Measurements from ENCODE around the gene DNASE1L3.
"Not testable (repeated sequence)": the region's sequence is repeated elsewhere in the genome, so short reads cannot be mapped to it uniquely, and the experiment has no call there.

Gene DNASE1L3

DNA sequence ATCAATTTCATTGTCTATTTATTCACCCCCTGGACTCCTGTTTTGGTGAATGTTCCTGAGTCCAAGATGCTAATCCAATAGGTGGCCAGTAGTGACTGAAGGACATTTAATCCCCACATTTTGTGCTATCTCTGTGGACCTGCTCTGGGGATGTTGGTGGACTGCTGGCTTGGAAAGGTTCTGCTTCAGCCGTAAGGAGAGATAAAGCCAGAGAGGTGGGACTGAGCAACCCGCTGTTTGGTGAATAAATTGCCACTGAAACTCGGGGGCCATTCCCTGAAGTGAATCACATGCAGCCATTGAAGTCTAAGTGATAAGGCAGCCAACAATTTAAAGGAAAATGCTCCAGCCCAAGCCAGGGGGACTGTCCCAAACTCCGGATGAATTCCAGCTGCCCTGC, 25.2 kb upstream of the DNASE1L3 start:
- H3K4me3 ChIP-seq (ENCODE audit: control insufficient read depth, low read depth, low read length), result no peak overlapping the region
- DNase-seq (ENCODE audit: low read depth), result no peak
- TF ChIP-seq, protein P1, sequence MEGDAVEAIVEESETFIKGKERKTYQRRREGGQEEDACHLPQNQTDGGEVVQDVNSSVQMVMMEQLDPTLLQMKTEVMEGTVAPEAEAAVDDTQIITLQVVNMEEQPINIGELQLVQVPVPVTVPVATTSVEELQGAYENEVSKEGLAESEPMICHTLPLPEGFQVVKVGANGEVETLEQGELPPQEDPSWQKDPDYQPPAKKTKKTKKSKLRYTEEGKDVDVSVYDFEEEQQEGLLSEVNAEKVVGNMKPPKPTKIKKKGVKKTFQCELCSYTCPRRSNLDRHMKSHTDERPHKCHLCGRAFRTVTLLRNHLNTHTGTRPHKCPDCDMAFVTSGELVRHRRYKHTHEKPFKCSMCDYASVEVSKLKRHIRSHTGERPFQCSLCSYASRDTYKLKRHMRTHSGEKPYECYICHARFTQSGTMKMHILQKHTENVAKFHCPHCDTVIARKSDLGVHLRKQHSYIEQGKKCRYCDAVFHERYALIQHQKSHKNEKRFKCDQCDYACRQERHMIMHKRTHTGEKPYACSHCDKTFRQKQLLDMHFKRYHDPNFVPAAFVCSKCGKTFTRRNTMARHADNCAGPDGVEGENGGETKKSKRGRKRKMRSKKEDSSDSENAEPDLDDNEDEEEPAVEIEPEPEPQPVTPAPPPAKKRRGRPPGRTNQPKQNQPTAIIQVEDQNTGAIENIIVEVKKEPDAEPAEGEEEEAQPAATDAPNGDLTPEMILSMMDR (IDR thresholded peaks at IDR 0.05; ENCODE audit: control insufficient read depth, insufficient read depth, low read depth, low read length, missing control alignments), result no peak

DNA sequence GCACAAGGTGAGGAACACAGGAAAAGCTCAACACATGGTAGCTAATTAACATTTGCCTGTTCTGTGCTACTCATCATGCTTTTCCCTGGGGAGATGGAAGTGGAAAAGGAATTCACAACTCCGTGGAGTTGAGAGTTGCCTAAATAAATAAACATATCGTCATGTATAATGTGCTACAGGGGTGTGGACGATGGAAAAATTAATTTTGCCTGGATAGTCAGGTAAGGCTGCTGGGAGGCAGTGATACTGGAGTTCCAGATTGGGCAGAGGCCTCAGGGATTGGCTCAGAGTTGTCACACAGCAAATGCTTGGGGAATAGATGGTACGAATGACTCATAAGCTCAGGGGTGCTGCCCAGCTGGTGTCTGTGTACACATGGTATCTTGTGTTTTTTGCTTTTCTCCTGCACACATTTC, 23.8 kb upstream of the DNASE1L3 start:
- no peak for DNase-seq (ENCODE audit: low read depth)
- H3K4me3 ChIP-seq (ENCODE audit: control insufficient read depth, low read depth, low read length), result no peak overlapping the region
- TF ChIP-seq, protein P1 (IDR thresholded peaks at IDR 0.05; ENCODE audit: control insufficient read depth, insufficient read depth, low read depth, low read length, missing control alignments), result no peak

DNA sequence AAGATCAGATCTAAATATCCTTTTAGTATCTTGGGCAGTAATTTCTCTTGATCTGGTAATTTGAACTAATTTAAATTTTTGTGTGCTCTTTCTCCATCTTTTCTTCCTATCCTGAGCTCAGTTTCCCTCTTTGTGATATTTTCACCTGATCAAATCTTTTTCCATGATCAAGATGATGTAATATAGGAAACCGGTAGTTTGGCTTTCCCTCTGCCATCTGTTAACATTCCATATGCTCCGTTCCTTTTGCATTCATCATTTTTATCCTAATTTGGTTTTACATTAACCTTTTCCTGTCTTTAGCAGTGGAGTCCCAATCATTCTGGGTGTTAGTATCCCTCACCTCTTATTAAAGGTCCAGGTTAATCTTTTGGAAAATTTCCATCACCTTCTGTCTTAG, 20.9 kb upstream of the DNASE1L3 start:
- no peak overlapping the region for H3K4me3 ChIP-seq (ENCODE audit: control insufficient read depth, low read depth, low read length)
- DNase-seq (ENCODE audit: low read depth), result no peak
- TF ChIP-seq, protein P1 (IDR thresholded peaks at IDR 0.05; ENCODE audit: control insufficient read depth, insufficient read depth, low read depth, low read length, missing control alignments), result no peak

- DNase-seq (ENCODE audit: low read depth), result no peak
- TF ChIP-seq, protein P1 (IDR thresholded peaks at IDR 0.05; ENCODE audit: control insufficient read depth, insufficient read depth, low read depth, low read length, missing control alignments), result no peak
- no peak overlapping the region for H3K4me3 ChIP-seq (ENCODE audit: control insufficient read depth, low read depth, low read length)
Observed at GRCh38 chr3:58230876-58231552, 20.2 kb upstream of the DNASE1L3 start.

DNA sequence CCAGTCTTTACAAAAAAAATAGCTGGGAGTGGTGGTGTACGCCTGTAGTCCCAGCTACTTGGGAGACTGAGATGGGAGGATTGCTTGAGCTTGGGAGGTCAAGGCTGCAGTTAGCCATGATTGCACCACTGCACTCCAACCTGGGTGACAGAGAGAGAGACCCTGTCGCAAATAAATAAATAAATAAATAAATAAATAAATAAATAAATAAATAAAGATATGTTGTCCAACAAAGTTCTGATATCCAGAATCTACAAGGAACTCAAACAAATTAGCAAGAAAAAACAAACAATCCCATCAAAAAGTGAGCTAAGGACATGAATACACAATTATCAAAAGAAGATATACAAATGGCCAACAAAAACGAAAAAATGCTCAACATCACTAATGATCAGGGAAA, 17.2 kb upstream of the DNASE1L3 start:
- H3K4me3 ChIP-seq (ENCODE audit: control insufficient read depth, low read depth, low read length); DNase-seq (ENCODE audit: low read depth): not testable (repeated sequence)

DNA sequence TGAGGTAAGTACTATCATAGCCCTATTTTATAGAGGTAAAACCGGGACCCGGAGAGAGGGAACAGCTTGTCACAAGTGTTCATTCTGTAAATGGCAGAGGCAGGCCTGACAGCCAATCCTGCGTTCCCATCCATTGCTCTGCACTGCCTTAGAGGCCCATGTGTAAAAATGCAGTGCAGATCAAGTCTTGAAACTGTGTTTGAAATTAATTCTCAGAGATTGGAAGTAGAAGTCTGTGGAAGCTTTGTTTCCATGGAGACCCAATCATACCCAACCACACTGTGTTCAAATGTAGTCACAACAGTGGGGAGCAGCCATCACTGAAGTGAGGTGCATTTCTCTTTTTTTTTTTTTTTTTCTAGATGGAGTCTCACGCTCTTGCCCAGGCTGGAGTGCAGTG, 13.1 kb upstream of the DNASE1L3 start:
- TF ChIP-seq, protein P1 (IDR thresholded peaks at IDR 0.05; ENCODE audit: control insufficient read depth, insufficient read depth, low read depth, low read length, missing control alignments), result no peak
- DNase-seq (ENCODE audit: low read depth), result no peak

DNA sequence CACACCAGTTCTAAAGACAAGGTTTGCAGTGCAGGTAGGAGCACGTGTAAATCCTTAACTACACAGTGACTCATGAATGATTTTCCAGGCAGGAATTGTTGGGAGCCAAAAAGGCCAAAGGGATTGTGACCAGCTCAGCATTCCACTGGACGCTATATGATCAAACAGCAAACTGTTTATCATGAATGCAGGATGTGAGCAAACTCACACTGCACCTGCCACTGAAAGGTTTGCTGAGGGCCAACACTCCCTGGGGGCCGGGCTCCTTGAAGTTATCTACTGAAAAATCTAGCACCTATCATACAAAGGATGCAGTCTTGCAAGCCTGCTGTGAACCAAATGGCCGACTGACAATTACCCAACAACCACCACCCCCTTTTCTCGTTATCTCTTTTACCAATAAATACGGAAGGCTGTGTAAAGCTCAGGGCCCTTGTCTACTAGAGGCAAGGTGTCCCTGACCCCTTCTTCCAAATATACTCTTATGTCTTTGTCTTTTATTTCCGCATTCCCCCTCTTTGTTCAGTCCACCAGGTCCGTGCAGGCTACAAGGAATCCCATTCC, 11.5 kb upstream of the DNASE1L3 start:
- no peak for DNase-seq (ENCODE audit: low read depth)
- H3K4me3 ChIP-seq (ENCODE audit: control insufficient read depth, low read depth, low read length), result no peak overlapping the region
- TF ChIP-seq, protein P1 (IDR thresholded peaks at IDR 0.05; ENCODE audit: control insufficient read depth, insufficient read depth, low read depth, low read length, missing control alignments), result no peak

More for the DNA sequence above, 13.1 kb upstream of the DNASE1L3 start:
- no peak overlapping the region for H3K4me3 ChIP-seq (ENCODE audit: control insufficient read depth, low read depth, low read length)

All from AG09309 (cell line).